BLaER1 treated with 17β-estradiol and CSF1 and Interleukin-3, amounts not matched to agents 10 nM and 100 nM (cell line): Measurements from ENCODE around the gene POLA1.

Experiments
- H3K27ac ChIP-seq, 11 experiments: shearing (Covaris generic); formaldehyde crosslinking; 2 replicates each; pipeline ENCODE4 v1.8.1; 2022
- H3K27me3 ChIP-seq, 11 experiments: shearing (Covaris generic); formaldehyde crosslinking; 2 replicates each; pipeline ENCODE4 v1.8.1; 2022
- H3K36me3 ChIP-seq, 11 experiments: shearing (Covaris generic); formaldehyde crosslinking; 2 replicates each; pipeline ENCODE4 v1.8.1; 2022
- H3K4me1 ChIP-seq, 10 experiments: shearing (Covaris generic); formaldehyde crosslinking; 2 replicates each; pipeline ENCODE4 v1.8.1; 2022
- H3K4me2 ChIP-seq, 11 experiments: shearing (Covaris generic); formaldehyde crosslinking; 2 replicates each; pipeline ENCODE4 v1.8.1; 2022
- H3K4me3 ChIP-seq, 10 experiments: shearing (Covaris generic); formaldehyde crosslinking; 2 replicates each; pipeline ENCODE4 v1.8.1; 2022
- H3K9ac ChIP-seq, 11 experiments: shearing (Covaris generic); formaldehyde crosslinking; 2 replicates each; pipeline ENCODE4 v1.8.1; 2022
- H3K9me3 ChIP-seq, 11 experiments: shearing (Covaris generic); formaldehyde crosslinking; replicated peaks in 1 of 11; 2 replicates each; pipeline ENCODE4 v1.8.1; 2022
- H4K20me1 ChIP-seq, 11 experiments: shearing (Covaris generic); formaldehyde crosslinking; 2 replicates each; pipeline ENCODE4 v1.8.1; 2022
- Cebpa-rat ChIP-seq, 11 experiments: shearing (Covaris generic); IDR thresholded peaks; 2 replicates each; pipeline ENCODE4 v1.8.1; 2022

POLA1 gene

GRCh38 chrX:25010784-25011588 is 317.3 kb downstream of the POLA1 start:
- H3K4me1 ChIP-seq: peaks cover 0 to 17% (median 13%) of the 10 kb centered on the region in 10 experiments; a peak in 14 of 20 replicates
- no peak overlapping the region for H3K4me2 ChIP-seq
- peaks cover 0 to 95% (median 78%) of the 10 kb centered on the region in 11 experiments; a peak in 17 of 22 replicates for H4K20me1 ChIP-seq
- H3K27ac ChIP-seq: no peak overlapping the region
- no peak overlapping the region for H3K9ac ChIP-seq
- H3K27me3 ChIP-seq: peaks cover 100% of the 10 kb centered on the region in 11 experiments
- no peaks in the 10 kb centered on the region for H3K36me3 ChIP-seq
- peaks cover 3 to 13% (median 7%) of the 10 kb centered on the region in 11 experiments; a peak in 17 of 22 replicates for H3K9me3 ChIP-seq
- no peak overlapping the region for H3K4me3 ChIP-seq
- TF ChIP-seq Cebpa-rat (IDR thresholded peaks at IDR 0.05): no peak

- H3K4me3 ChIP-seq: peak overlapping the region in 5 of 10 experiments; percentile 48 to 55 (median 52); a peak in 7 of 20 replicates
Measured at GRCh38 chrX:25011589-25012432, 318.1 kb downstream of the POLA1 start.

GRCh38 chrX:25012433-25012735 is 318.7 kb downstream of the POLA1 start:
- no peak for TF ChIP-seq Cebpa-rat (IDR thresholded peaks at IDR 0.05)
- H3K9me3 ChIP-seq: peaks cover 10 to 23% (median 17%) of the 10 kb centered on the region in 11 experiments; a peak in 20 of 22 replicates
- no peaks in the 10 kb centered on the region for H3K36me3 ChIP-seq
- H3K27ac ChIP-seq: no peak overlapping the region
- peak overlapping the region; percentile 50 to 86 (median 74); a peak in 21 of 22 replicates for H3K4me2 ChIP-seq
- H3K4me3 ChIP-seq: peak overlapping the region in 7 of 10 experiments; percentile 42 to 58 (median 52); a peak in 11 of 20 replicates
- peaks cover 0 to 17% (median 13%) of the 10 kb centered on the region in 10 experiments; a peak in 14 of 20 replicates for H3K4me1 ChIP-seq
- peaks cover 100% of the 10 kb centered on the region in 11 experiments for H3K27me3 ChIP-seq
- H3K9ac ChIP-seq: no peak overlapping the region
- peaks cover 0 to 95% (median 77%) of the 10 kb centered on the region in 11 experiments; a peak in 16 of 22 replicates for H4K20me1 ChIP-seq

More at GRCh38 chrX:25011589-25012432, 318.1 kb downstream of the POLA1 start:
- H3K4me2 ChIP-seq: peak overlapping the region; percentile 50 to 86 (median 74); a peak in 20 of 22 replicates
- no peaks in the 10 kb centered on the region for H3K36me3 ChIP-seq
- no peak overlapping the region for H3K9ac ChIP-seq
- H3K9me3 ChIP-seq: peaks cover 10 to 21% (median 15%) of the 10 kb centered on the region in 11 experiments; a peak in 20 of 22 replicates
- H3K27ac ChIP-seq: no peak overlapping the region
- TF ChIP-seq Cebpa-rat (IDR thresholded peaks at IDR 0.05): no peak
- H3K27me3 ChIP-seq: peaks cover 100% of the 10 kb centered on the region in 11 experiments
- H3K4me1 ChIP-seq: peaks cover 0 to 17% (median 13%) of the 10 kb centered on the region in 10 experiments; a peak in 14 of 20 replicates
- H4K20me1 ChIP-seq: peaks cover 0 to 95% (median 77%) of the 10 kb centered on the region in 11 experiments; a peak in 16 of 22 replicates

GRCh38 chrX:25012793-25013631 is 319.3 kb downstream of the POLA1 start:
- no peak for TF ChIP-seq Cebpa-rat (IDR thresholded peaks at IDR 0.05)
- H3K36me3 ChIP-seq: no peaks in the 10 kb centered on the region
- no peak overlapping the region for H3K27ac ChIP-seq
- peaks cover 0 to 96% (median 79%) of the 10 kb centered on the region in 11 experiments; a peak in 16 of 22 replicates for H4K20me1 ChIP-seq
- peaks cover 0 to 17% (median 13%) of the 10 kb centered on the region in 10 experiments; a peak in 14 of 20 replicates for H3K4me1 ChIP-seq
- H3K9ac ChIP-seq: no peak overlapping the region
- peak overlapping the region; percentile 50 to 86 (median 74) for H3K4me2 ChIP-seq
- H3K4me3 ChIP-seq: peak overlapping the region; percentile 35 to 58 (median 49); a peak in 18 of 20 replicates
- H3K27me3 ChIP-seq: peaks cover 100% of the 10 kb centered on the region in 11 experiments
- H3K9me3 ChIP-seq: peaks cover 10 to 20% (median 17%) of the 10 kb centered on the region in 11 experiments; a peak in 20 of 22 replicates

- Histone ChIP-seq H3K4me2 (peak overlapping the region; percentile 50 to 86 (median 74); a peak in 20 of 22 replicates), H3K4me3 (peak overlapping the region in 6 of 10 experiments; percentile 48 to 58 (median 52); a peak in 13 of 20 replicates), H3K9me3 (peaks cover 10 to 20% (median 17%) of the 10 kb centered on the region in 11 experiments; a peak in 20 of 22 replicates), H4K20me1 (peaks cover 0 to 96% (median 79%) of the 10 kb centered on the region in 11 experiments; a peak in 16 of 22 replicates), H3K27me3 (peaks cover 100% of the 10 kb centered on the region in 11 experiments), H3K36me3 (no peaks in the 10 kb centered on the region), H3K9ac (no peak overlapping the region), H3K27ac (no peak overlapping the region), H3K4me1 (peaks cover 0 to 17% (median 13%) of the 10 kb centered on the region in 10 experiments; a peak in 14 of 20 replicates)
- no peak for TF ChIP-seq Cebpa-rat (IDR thresholded peaks at IDR 0.05)
Measured at GRCh38 chrX:25013632-25014365, 320.1 kb downstream of the POLA1 start.

GRCh38 chrX:25014366-25014838 is 320.7 kb downstream of the POLA1 start:
- H4K20me1 ChIP-seq: peaks cover 0 to 96% (median 77%) of the 10 kb centered on the region in 11 experiments; a peak in 16 of 22 replicates
- no peaks in the 10 kb centered on the region for H3K36me3 ChIP-seq
- no peak overlapping the region for H3K4me2 ChIP-seq
- H3K9ac ChIP-seq: no peak overlapping the region
- H3K4me3 ChIP-seq: no peak overlapping the region
- TF ChIP-seq Cebpa-rat (IDR thresholded peaks at IDR 0.05): no peak
- peaks cover 10 to 20% (median 17%) of the 10 kb centered on the region in 11 experiments; a peak in 20 of 22 replicates for H3K9me3 ChIP-seq
- H3K4me1 ChIP-seq: peaks cover 0 to 17% (median 13%) of the 10 kb centered on the region in 10 experiments; a peak in 14 of 20 replicates
- H3K27me3 ChIP-seq: peaks cover 100% of the 10 kb centered on the region in 11 experiments
- H3K27ac ChIP-seq: no peak overlapping the region
